C1 segment of cervical spinal cord (tissue), 14 donors: ENCODE data around the gene PRSS33.

Source experiments
- DNase-seq, 14 donors: peaks; one replicate each; lab custom pipeline; 2025; lab: John Stamatoyannopoulos, UW

Gene PRSS33, protein sequence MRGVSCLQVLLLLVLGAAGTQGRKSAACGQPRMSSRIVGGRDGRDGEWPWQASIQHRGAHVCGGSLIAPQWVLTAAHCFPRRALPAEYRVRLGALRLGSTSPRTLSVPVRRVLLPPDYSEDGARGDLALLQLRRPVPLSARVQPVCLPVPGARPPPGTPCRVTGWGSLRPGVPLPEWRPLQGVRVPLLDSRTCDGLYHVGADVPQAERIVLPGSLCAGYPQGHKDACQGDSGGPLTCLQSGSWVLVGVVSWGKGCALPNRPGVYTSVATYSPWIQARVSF

DNA sequence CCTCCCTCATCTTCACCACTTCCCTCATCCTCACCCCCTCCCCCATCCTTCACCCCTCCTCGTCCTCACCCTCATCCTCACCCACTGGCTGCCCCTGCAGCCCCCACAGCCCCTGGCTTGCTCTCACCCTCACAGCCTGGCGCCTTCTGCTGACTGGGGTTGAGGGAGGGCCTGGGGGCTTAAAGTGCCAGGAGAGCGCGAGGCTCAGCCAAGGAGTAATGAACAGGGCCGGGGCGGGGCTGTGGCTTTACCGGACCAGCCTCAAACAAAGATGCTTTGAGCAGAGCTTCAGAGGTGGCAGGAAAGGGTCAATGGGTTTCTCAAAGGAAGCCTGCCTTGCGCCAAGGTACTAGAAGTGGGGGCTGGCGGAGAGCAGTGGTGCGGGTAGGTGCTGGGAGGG is at the start of gene PRSS33:
Gene PRSS33 (minus strand): TSS at position 155 of the 400 bp plus-strand sequence. CDS start 1,013 bp downstream, outside the sequence.
- DNase-seq = no peak

DNA sequence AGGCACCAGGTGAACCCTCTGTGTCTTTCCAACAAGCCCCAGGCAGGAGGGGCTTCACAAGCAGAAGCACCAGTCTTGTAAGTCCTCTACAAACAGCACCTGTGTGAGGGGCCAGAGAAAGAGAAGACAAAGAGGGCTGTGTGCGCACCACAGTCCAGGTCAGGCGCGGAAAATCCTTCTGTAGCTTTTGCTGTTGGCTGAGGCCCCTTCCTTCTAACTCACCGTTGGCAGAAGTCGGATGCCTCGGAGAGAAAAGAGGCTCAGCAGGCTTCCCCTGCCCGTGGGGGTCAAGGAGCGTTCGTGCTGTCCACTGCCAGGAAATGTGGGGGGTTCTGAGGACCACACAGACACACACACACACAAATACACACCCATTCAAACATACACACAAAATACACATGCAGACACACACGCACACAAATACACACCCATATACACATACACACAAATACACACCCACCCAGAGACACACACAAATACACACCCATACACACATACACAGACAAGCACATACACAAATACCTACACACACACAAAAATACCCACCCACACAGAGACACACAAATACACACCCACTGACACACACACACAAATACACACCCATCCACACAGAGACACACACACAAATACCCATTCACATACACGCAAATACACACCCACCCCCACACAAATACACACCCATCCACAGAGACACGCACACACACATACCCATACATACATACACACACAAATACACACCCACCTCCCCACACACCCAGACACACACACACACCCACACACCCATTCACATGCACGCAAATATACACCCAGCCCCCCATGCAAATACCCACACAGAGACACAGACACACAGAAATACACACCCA is 49.5 kb upstream of the PRSS33 start:
- no peak for DNase-seq

DNA sequence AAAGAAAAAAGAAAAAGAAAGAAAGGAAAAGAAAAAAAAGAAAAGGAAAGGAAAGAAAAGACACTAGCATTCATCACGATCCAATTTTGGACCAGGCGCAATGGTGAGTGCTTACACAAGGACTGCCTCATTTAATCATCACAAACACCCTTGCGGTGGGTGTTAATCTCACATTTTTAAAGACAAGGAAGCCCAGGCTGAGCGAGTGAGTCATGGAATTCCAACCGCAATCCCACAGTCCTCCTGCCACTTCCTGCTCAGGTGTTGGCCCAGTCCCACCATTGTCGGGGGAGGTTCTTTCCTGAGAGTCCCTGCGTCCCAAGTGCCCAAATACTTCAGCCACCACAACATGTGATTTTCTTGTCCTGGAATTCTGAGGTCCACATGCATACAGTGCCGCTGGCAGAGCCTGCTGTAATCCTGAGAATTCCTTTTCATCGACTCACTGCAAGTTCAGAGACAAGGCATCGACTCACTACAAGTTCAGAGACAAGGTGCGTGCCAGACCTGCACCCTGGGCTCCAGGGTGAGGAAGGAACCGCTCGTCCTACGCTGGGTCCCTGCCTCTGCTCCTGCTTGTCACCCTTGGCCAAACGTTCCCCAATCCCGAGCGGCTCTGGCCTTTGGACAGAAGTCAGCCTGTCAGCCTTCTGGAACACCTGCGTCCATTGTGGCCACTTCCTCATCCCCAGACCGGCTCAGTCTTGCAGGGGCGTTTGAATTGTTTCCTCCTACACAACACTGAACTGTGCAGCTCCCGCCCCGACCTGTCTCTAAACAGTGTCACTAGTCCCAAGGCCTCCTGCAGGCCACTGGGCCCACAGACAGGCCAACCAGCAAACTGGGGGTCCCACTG is 48.5 kb upstream of the PRSS33 start:
- no peak for DNase-seq

DNA sequence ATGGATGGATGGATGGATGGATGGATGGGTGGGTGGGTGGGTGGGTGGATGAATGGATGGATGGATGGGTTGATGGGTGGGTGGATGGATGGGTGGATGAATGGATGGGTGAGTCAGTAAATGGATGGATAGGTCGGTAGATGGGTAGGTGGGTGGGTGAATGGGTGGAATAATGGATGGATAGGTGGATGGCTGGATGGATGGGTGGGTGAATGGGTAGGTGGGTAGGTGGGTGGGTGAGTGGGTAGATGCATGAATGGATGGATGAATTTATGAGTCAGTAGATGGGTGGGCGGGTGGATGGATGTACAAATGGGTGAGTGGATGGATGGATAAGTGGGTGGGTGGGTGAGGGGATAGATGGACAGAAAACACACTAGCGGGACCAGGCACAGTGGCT is 47.6 kb upstream of the PRSS33 start:
- DNase-seq = no peak

DNA sequence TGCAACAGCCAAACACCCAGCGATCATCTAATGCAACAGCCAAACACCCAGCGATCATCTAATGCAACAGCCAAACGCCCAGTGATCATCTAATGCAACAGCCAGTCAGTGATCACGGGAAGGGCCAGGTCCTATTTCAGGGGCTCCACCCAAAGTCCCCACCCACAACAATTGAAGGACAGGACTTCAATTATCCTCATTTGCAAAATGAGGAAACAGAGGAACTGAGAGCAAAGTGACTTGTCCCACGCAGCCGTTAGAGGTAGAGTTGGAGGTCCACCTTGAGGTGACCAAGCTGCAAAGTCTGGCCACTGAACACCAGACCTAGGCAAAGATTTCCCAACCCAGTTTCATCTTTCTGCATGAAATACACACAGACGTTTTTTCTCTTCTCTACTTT is 46.4 kb upstream of the PRSS33 start:
- DNase-seq = no peak

DNA sequence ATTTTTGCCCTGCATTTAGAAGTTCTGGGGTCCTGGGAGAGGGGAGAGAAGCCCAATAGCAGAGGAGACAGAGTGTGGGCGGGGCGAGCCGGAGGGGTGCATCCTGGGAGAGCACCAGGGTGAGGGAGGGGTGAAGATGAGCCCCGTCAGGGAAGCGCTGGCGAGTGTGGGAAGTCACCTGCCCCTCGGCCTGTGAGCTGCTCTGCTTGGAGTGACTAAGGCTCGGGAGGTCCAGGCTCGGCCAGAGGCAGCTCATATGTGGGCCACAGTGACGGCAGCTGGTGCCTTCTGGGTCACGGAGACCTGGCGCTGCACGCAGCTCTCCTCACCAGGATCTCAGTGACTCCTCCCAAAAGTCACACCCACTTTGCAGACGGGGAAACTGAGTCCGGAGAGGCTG is 43.8 kb upstream of the PRSS33 start:
- no peak for DNase-seq

DNA sequence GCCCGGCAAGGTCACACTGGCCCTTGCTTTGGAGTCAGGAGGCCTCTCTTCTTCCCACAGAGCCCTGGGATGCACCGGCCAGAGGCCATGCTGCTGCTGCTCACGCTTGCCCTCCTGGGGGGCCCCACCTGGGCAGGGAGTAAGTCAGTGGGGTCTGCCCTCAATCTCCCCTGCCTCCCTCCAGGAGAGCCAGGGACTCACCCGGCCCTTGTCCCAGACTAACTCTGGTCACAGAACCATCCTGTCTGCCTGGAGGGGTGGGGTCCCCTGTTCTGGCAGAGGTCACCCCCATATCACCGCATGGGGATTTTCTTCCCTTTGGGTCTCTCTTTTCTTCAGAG is 43.0 kb upstream of the PRSS33 start:
- DNase-seq = no peak

DNA sequence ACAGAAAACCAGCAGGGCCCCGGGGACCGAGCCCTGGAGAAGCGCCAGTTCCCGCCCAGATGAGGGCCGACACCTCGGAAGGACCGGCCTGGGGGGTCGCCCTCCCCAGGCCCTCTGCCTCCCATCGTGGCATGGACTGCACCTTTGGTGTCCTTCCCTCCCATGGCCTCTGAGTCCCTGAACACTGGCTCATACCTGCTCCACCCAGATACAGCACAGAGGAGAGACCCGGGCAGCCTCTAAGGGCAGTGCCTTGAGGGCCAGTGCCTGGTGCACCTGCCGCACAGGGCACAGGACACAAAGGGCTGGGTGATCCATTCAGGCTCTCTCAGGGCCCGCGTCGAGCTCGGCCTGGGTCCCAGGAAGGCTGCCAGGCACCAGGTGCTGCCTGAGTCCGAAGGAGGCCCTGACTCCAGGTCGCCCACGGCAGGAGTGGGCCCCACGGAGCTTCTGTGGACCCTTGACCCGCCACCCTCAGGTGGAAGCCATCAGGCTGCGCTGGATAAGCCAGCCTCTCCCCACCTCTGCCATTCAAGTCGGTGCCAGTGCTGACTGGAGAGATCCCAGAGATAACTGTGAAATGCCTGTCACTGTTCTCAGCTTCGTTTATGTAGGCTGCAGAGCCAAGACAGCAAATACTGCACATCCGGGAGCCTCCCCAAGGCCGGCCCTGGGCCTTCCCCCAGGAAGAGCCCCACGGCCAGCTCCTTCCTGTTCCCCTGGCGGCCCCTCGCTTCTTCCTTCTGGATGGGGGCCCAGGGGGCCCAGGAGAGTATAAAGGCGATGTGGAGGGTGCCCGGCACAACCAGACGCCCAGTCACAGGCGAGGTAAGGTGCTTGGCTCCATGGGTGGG is 42.4 kb upstream of the PRSS33 start, which contains the start of gene ZG16B:
Gene ZG16B (plus strand): TSS at position 803 of the 854 bp plus-strand sequence. CDS start 139 bp downstream, outside the sequence.
- DNase-seq = no peak

DNA sequence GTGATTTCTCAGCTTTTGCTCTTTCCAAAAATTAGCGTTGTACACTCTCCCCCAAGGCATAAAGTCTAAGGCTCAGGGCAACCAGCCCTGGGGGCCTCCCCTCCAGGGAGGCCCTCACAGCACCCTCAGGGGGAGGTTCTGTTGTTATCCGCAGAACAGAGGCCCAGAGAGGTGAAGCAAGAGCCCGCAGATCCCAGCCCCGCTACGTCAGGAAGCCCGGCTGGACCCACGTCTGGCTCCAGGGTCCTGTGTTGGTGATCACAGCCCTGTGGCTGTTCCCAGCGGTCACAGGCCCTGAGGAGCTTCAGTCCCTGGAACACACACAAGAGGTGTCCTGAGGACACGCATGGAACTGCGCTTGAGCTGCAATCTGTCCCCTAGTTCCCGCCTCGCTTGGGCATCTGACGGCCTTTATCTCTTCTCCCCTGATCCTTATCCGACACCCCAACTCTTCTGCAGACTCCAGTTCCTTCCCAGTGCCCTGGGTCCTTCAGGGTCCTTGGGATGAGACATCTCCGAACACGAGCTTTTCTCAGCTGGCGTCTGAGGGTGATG is 41.6 kb upstream of the PRSS33 start:
- DNase-seq = no peak

DNA sequence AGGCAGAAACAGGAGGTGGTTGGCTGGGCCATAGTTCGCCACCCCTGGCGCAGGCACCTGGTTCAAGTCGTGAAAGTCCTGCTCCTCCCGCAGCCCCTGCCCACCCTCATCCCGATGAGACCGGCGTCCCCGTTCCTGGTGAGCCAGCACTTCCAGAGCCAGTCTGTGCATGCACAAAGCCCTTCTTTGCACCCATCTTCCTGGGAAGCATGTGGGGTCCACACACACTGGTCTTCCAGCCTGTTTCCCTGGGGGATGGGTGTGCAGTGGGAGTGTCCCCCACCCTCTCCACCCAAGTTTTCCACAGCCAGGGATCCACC is 41.1 kb upstream of the PRSS33 start:
- DNase-seq = no peak

DNA sequence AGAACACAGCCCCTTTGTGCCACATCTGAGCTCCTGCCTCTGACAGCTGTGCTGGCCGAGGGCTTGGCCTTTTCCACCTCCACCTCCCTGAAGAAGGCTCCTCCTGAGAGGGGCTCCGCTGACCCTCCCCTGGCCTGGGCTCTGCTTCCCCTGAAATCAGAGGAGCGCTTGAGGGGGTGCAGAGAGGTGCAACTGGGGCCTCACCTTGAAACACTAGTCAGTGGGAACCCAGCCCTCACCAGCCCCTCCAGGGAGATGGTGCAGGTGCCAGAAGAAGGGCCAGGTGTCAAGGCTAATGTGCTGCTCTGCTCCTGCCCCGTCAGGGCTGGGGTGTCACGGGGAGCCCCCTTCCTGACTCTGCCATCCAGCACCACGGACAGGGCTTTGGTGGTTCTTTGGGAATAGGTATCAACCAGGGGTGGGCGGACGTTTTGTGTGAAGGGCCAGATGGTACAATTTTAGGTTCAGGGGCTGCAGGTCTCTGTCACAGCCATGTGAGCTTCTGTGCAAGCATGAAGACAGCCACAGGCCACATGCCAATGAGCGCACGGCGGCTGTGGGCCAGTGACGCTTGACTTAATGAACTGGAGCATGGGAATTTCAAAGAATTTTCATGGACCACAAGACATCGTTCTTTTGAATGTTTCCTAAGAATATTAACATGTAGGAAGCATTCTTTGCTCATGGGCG is 40.6 kb upstream of the PRSS33 start:
- no peak for DNase-seq

DNA sequence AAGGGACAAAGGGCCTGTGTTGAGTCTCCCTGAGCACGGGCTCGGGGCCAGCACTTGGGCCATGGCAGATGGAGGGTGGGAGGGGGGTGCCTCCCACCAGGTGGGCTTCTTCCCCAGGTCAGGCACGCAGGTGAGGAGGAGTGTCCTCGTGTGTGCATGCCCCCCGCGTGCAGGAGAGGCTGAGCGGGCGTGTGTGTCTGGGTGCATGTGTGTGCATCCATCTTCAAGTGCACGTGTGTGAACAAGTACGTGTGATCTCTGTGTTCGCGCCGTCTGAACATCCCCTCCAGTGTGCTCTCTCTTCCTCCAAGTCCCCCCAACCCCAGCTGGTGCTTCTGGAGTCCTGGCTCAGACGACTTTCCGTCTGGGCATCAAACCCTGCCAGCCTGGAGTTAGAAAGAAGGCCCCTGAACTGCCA is 40.0 kb upstream of the PRSS33 start:
- DNase-seq = no peak

DNA sequence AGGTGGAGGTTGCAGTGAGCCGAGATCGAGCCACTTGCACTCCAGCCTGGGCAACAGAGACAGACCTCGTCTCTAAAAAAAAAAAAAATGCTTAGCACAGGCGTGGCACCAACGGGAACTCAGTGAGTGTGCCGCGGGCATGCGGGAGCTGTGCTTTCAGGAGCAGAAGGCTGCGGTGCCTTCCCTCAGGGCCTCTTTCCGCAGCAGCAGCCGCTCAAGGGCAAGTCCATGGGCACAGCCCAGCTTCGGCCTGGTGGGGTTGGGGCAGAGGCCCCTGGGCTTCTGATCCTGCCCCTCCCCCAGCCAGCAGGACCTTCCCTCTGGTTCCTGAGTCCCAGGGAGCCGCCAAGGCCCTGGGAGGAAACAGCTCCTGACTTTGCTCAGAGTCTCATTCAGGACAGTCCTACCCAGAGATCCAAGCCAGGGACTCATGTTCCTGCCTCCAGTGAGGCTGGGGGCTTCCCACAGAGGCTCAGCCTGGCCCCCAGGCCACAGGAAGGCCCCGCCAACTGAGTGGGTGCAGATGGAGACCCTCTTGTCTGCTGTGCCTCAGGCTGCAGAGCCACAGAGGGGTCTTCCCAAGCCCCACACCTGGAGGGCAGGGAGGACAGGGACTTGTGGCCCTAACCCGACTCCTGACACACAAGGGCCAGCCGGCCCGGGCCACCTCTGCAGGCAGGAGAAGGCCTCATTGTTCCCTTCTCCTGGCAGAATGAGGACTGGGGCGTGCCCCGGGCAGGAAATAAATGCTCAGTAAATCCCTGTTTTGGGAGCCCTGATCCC is 39.4 kb upstream of the PRSS33 start:
- no peak for DNase-seq

DNA sequence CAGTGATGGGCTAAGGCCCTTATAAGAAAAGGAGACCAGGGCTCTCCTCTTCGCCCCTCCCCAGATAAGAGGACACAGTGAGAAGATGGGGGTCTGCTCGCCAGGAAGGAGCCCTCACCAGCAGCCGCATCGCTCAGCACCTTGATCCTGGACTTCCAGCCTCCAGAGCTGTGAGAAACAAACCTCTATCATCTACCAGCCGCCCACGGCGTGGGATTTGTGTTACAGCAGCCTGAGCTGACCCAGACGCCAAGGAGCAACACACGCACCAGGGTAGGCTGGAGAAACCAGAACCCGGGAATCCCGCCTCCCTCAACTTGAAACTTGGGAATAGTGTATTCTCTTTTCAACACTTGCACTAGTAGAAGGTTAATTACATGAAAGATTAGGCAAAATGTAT is 38.5 kb upstream of the PRSS33 start:
- DNase-seq = no peak

DNA sequence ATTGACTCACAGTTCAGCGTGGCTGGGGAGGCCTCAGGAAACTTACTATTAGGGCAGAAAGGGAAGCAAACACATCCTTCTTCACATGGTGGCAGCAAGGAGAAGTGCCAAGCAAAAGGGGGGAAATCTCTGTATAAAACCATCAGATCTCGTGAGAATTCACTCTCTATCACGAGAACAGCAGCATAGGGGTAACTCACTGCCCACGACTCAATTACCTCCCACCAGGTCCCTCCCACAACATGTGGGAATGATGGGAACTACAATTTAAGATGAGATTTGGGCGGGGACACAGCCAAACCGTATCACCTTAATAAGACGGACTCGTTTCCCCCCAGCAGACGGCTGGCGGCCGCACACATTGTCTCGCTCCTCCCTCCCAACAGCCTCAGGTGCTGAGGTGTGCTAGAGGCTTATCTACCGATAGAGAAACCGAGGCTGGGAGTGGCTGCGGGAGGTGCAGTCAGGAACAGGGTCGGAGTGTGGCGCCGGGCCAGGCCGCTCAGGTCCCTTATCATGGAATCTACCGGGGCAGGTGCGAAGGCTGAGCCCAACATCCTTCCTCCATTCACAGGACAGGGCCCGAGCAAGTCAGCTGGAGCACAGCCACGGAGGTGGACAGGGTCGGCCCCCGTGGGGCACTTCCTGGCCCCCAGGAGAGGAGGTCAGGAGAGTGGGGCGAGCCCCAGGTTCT is 37.8 kb upstream of the PRSS33 start:
- DNase-seq = no peak

DNA sequence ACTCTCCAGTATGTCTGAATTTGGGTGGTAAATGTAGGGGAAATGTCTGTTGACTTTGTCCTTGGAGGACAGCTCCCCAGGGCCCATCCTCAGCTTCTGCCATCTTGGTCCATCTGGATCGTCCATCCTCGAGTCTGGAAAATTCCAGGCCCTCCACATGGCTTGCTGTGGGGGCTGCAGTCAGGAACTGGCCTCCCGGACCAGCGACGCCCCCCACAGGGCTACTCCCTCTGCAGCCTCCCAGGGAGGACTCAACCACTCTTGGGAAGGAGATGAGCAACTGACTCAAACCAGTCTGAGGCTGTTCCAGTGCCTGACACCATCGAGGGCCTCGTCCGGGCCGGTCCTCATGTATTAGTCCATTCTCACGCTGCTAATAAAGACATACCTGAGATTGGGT is 37.3 kb upstream of the PRSS33 start:
- no peak for DNase-seq

DNA sequence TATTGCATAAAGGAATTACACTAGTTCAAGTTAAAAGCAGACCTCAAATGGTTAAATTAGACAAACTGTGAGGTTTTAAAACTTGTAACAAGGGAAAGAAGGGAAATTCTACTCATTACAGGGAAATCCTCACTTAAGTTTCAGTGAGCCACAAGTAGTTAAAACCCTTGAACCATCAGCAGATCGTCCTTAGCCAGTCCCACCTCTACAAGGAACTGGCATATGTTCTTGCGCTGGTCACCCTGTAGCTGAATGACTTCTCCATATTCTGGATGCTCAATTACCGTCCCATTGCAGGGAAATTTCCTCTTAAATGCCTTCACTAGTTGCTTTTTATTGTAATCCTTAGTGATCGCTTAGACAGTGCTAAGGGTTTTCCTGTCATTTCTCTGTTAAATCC is 35.1 kb upstream of the PRSS33 start:
- DNase-seq = no peak

DNA sequence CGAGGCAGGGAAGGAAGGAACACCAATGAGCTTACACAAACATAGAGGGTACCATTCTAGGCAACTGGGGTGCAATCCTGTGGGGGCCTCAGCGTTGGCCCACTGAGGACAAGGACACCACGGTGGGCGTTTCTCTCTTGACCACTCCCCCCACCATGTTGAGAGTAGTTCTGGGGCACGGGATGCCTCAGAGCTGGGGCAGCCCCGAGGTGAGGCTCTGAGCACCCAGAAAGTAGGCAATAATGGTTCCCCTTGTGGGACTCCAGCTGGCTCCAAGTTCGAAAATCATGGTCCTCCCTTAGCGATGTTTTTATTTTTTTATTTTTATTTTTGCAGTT is 34.8 kb upstream of the PRSS33 start:
- DNase-seq = no peak

DNA sequence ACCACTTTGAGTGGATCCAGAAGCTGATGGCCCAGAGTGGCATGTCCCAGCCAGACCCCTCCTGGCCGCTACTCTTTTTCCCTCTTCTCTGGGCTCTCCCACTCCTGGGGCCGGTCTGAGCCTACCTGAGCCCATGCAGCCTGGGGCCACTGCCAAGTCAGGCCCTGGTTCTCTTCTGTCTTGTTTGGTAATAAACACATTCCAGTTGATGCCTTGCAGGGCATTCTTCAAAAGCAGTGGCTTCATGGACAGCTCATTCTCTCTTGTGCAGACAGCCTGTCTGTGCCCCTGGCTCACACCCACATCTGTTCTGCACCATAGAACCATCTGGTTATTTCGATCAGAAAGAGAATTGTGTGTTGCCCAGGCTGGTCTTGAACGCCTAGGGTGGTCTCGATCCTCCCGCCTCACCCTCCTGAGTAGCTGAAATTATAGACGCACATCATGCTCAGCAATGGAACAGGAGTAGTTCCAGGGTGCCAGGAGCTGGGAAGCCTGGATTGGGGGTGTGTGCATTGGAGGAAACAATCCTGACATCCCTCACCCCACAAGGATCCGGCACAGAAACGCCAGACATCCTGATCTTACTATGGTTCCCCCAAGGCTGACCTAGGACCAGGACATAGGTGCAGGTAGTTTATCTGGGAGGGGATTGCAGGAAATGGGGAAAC is 34.3 kb upstream of the PRSS33 start:
- DNase-seq = no peak
